Jurkat, Clone E6-1 (cell line): ENCODE results near the gene CLPTM1.

Experiments used
- DNase-seq: peaks from one replicate; pipeline ENCODE4 v3.0.0-alpha.2; 2011; ENCODE audit warnings: low read depth, low spot score
- H3K4me3 ChIP-seq: 2 replicates; pipeline ENCODE4 v1.5.1; 2011; ENCODE audit warnings: mild to moderate bottlenecking, low read length, control low read depth, moderate library complexity

CLPTM1 gene

GRCh38 chr19:44939668-44940067, 15.5 kb upstream of the CLPTM1 start:
- no peak for DNase-seq
- H3K4me3 ChIP-seq: no peak overlapping the region

DNA sequence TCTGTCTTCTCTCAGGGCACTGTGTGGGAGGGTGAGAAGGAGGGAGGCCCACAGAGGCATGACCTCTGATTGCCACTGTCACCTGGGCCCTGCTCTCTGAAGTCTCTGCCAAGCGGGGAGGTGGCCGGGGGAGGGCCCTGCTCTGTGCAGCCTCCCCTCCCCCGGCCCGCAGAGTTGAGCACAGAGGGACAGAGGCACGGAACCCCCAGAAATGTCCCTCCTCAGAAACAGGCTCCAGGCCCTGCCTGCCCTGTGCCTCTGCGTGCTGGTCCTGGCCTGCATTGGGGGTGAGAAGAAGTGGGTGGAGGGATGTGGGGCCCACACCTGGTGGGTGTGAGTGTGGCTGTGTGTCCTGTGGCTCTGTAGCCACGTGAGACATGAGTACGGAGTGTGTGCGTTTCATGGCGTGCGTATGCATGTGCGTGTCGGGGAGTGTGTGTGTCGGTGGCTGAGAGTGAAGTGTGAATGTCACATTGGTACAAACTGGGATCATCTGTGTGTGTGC, 13.1 kb upstream of the CLPTM1 start, which contains the start of gene APOC4:
Gene APOC4 (plus strand): TSS at position 171 of the 505 bp plus-strand sequence. CDS start 41 bp downstream, at position 212.
- H3K4me3 ChIP-seq: no peak within 1 kb of the TSS
- DNase-seq: no peak

GRCh38 chr19:44943801-44944249, 11.4 kb upstream of the CLPTM1 start:
- DNase-seq: no peak
- no peak overlapping the region for H3K4me3 ChIP-seq

DNA sequence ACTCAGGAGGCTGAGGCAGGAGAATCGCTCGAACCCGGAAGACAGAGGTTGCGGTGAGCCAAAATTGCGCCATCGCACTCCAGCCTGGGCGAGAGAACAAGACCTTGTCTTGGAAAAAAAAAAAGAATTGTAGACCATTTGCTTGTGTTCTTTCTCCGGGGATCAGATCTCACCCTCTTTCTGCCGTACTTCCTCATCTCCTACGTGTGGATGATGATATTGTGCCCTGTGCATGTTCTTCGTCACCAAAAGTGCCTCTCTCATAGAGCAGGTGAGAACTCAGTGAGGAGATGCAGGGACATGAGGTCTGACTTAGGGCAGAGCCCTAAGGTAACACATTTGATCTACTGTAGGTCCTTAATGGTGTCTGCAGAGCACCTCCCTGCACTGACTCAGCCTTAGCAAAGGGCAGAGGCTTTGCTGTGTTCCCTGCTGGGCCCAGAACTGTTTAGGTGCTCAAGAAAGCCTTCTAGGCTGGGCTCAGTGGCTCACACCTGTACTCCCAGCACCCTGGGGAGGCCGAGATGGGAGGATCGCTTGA, 8.1 kb upstream of the CLPTM1 start:
- no peak for DNase-seq
- H3K4me3 ChIP-seq: no peak overlapping the region

DNA sequence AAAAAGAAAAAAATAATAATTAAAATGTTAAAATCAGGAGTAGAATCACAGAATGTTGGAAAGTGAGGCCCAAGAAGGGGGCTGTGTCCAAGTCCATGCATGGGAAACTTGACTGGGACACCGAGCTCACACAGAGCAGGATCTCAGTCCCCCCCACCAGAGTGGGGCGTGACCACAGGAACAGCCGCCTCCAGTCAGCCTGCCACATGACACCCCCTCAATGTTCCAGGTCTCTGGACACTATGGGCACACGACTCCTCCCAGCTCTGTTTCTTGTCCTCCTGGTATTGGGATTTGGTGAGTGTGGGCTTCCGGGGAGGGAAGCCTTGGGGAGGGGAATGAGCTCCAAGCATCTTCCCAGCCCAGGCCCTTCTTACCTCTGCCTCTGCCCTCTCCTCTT, 6.9 kb upstream of the CLPTM1 start:
- no peak for DNase-seq
- no peak overlapping the region for H3K4me3 ChIP-seq

DNA sequence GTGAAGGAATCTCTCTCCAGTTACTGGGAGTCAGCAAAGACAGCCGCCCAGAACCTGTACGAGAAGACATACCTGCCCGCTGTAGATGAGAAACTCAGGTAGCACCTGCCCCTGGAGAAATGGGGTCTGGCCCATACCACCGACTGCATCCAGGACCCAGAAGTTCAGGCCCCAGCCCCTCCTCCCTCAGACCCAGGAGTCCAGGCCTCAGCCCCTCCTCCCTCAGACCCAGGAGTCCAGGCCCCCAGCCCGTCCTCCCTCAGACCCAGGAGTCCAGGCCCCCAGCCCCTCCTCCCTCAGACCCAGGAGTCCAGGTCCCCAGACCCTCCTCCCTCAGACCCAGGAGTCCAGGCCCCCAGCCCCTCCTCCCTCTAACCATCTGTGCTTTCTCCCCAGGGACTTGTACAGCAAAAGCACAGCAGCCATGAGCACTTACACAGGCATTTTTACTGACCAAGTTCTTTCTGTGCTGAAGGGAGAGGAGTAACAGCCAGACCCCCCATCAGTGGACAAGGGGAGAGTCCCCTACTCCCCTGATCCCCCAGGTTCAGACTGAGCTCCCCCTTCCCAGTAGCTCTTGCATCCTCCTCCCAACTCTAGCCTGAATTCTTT, 6.3 kb upstream of the CLPTM1 start:
- H3K4me3 ChIP-seq: no peak overlapping the region
- no peak for DNase-seq

DNA sequence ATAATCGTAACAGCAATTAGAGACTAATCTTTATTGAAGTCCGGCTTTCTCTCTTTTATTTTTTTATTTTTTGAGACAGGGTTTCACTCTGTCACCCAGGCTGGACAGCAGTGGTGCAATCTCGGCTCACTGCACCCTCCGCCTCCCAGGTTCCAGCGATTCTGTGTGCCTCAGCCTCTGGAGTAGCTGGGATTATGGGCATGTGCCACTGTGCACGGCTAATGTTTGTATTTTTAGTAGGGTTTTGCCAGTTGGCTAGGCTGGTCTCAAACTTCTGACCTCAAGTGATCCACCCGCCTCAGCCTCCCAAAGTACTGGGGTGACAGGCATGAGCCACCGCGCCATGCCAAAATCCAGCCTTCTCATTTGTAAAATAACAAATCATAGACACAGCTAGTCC, 5.6 kb upstream of the CLPTM1 start:
- H3K4me3 ChIP-seq: no peak overlapping the region
- no peak for DNase-seq

DNA sequence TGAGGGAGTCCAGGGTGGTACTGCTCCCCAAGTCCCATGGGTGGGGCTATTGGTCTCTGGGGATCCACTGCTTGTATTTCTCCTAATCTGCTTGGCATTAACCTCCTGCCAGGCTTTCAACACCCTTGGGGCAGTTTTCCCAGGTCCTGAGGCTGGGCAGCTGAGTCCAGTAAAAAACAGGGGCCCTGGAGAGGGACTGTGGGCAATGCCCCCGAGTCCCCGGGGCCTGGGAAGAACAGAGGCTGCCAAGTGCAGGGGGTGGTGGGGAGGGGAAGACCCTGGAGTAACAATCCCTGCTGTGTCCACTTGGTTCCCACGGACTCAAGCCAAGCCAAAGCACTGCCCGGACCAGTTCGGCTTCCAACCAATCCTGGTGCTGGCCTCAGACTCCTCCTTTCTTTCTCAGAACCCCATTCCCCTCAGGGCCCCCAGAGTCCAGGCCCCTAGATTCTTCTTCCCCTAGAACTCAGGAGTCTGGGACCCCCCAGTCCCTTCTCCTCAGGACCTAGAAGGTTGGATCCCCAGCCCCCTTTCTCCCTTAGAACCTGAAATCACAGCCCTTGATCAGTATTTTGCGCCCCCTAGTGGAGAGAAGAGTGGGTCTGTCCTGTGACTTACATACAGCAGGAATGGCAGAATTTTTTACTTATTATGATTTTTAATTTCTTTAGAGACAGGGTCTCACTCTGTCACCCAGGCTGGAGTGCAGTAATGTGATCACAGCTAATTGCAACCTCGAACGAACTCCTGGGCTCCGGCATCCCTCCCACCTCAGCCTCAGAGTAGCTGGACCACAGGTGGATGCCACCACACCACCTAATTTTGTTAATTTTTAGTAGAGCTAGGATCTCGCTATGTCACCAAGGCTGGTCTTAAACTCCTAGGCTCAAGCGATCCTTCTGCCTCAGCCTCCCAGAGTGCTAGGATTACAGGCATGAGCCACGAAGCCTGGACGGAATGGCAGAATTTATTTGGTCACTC, 3.7 kb upstream of the CLPTM1 start:
- DNase-seq: peak; percentile 70
- no peak overlapping the region for H3K4me3 ChIP-seq

DNA sequence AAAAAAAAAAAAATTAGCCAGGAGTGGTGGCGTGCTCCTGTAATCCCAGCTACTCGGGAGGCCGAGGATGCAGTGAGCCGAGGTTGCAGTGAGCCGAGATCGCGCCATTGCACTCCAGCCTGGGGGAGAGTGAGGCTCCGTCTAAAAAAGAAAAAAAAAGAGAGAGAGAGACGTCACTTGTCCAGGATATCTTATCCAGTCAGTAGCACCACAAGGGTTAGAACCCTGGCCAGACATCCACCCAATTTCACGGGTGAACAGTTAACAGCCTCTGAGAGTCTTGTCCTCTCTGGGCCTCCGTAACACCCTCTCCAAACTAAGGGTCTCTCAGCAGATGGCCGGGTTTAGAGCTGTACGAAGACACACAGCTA, 917 bp upstream of the CLPTM1 start:
- H3K4me3 ChIP-seq: peak overlapping the region; percentile 97
- no peak for DNase-seq

DNA sequence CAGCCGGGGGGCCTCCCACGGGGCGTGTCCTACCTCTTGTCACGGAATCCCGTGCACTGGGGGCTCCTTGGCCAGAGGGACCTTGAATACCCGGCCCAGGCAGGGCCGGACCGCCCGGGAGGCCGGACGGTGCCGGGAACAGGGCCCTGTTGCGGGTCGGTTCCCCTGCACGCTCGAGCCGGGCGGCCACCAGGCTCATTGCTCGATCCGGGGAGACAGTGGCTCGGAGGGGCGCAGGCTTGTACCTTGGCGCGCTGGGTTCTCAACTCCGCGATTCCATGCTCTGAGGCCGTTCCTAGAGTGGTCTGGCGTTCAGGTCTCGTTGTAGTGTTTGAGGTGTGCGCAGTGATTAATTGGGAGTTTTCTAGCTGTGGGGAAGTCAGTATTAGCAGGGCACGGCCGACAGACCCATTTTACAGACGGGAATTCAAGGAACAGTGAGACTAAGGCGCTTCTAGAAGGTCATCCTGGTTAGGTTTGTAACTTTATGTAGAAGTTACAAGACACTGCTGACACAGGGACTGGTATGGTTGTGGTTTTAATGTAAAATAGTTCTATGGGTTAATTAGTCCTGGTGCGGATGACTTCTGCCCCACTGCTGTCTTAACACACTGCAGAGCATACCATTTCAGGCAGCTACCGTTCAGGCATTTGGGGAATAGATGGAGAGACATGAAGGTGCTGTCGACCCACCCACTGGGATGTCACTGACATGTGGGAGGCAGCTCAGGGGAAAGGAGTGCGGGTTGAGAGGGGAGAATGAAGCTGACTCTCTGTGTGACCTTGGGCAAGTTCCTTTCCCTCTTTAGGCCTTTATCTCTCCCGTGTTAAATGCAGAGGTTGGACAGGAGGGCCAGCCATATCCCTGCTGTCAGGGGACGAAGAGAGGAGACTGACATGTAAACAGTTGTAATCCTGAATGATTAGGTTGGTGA, 592 bp downstream of the CLPTM1 start:
- H3K4me3 ChIP-seq: peak overlapping the region; percentile 97
- DNase-seq: no peak

GRCh38 chr19:44957526-44957925, 2.3 kb downstream of the CLPTM1 start:
- H3K4me3 ChIP-seq: no peak overlapping the region
- DNase-seq: no peak

DNA sequence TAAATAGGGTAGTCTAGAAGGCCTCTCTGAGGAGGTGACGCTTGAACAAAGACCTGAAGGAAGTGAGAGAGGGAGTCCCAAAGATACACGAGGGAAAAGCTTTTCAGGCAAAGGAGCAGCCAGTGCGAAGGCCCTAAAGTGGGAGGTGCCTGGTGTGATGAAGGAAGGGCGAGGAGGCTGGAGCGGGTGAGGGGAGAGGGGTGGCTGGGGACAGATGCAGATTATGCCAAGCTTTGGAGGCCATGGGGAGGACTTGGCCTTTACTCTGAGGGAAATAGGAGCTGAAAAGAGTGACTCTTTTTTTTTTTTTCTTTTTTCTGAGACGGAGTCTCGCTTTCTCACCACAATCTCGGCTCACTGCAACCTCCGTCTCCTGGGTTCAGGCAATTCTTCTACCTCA, 2.9 kb downstream of the CLPTM1 start:
- no peak overlapping the region for H3K4me3 ChIP-seq
- no peak for DNase-seq

GRCh38 chr19:44959691-44960090, 4.5 kb downstream of the CLPTM1 start:
- no peak overlapping the region for H3K4me3 ChIP-seq
- no peak for DNase-seq

- H3K4me3 ChIP-seq: no peak overlapping the region
These were observed 5.9 kb downstream of the CLPTM1 start for GRCh38 chr19:44960906-44961728.

GRCh38 chr19:44961821-44962220, 6.6 kb downstream of the CLPTM1 start:
- H3K4me3 ChIP-seq: no peak overlapping the region
- DNase-seq: no peak

More at GRCh38 chr19:44960906-44961728, 5.9 kb downstream of the CLPTM1 start:
- DNase-seq: no peak

DNA sequence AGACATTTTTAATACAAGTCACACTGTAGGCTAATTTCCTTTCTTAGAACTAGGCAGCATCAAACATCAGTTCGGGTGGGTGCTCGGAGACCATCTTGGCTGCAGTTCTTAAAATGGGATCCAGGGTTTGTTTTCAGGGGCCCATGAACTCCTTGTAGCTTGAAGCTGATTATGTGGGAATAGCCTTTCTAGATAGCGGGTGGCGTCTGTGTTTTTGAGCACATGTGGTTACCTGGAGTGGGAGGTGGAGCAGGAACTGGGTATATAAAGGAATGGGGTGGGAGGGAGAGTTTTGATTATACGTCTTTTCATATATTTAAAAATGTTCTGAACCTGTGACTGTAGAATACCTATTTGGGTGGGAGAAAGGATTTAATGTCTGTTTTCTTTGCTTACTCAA, 12.9 kb downstream of the CLPTM1 start:
- H3K4me3 ChIP-seq: no peak overlapping the region
- DNase-seq: no peak

DNA sequence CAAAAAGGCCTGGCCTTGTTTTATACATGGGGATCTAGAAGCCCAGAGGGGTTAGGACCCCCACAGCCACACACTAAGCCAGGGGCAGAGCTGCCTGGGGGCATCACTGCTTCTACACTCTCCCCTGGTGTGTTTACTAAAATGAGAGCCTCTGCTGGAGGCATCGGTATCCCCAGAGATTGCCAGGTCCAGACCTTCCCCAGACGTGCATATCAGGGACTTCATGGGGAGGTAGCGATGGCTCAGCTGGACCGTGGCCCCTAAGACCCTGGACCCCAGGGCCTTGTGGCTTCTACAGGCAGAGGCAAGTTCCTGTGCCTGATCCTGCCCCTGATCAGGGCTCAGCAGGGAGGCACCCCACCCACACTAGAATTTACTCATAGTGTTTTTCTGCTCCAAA, 13.5 kb downstream of the CLPTM1 start:
- no peak for DNase-seq
- no peak overlapping the region for H3K4me3 ChIP-seq

GRCh38 chr19:44969437-44969836, 14.3 kb downstream of the CLPTM1 start:
- H3K4me3 ChIP-seq: no peak overlapping the region
- no peak for DNase-seq
